PC-3 (cell line): Measurements from ENCODE around the gene NINL. TPM values are rescaled to one million over a fixed set of nuclear protein-coding genes. Genes with fewer than 3 reads are reported as not detected.

Source experiments
- ATAC-seq: fragments of 200-7000 bp; cut with Tn5 transposase; 2 replicates; pipeline ENCODE4 v1.9.1; 2020; ENCODE audit warnings: mild to moderate bottlenecking, moderate library complexity
- BruUV-seq: library from RNA; stranded (reverse); fragments of 400-500 nt; replicated peaks from 2 replicates; lab custom pipeline; 2021; lab: Mats Ljungman, UMichigan
- CTCF ChIA-PET: fragments of 300-600 bp; sonication (Branson Sonifier 250); formaldehyde crosslinking; loops from one replicate; lab custom pipeline; 2022; ENCODE audit warnings: antibody characterized with exemption; lab: Charles Lee
- POLR2A ChIA-PET: fragments of 300-600 bp; sonication (Branson Sonifier 250); formaldehyde crosslinking; loops from one replicate; lab custom pipeline; 2022; ENCODE audit warnings: antibody characterized with exemption; ENCODE audit not compliant: unreplicated experiment; lab: Charles Lee
- DNase-seq: peaks from one replicate; pipeline ENCODE4 v3.0.0-alpha.2; 2015
- H2AFZ ChIP-seq: fragments of 300-600 bp; sonication (generic); 2 replicates; pipeline ENCODE4 v1.6.0; 2016; ENCODE audit warnings: antibody characterized with exemption, low read length
- H3F3A ChIP-seq: fragments of 300-600 bp; sonication (generic); one replicate; pipeline ENCODE4 v1.6.0; 2017; ENCODE audit warnings: antibody characterized with exemption, low read length, control low read depth, mild to moderate bottlenecking; ENCODE audit not compliant: unreplicated experiment
- H3K27ac ChIP-seq: fragments of 300-600 bp; sonication (generic); 2 replicates; pipeline ENCODE4 v1.5.1; 2016; ENCODE audit warnings: mild to moderate bottlenecking, low read length
- H3K27me3 ChIP-seq: fragments of 300-600 bp; sonication (generic); 2 replicates; pipeline ENCODE4 v1.6.1; 2016; ENCODE audit warnings: low read length, mixed read lengths
- H3K36me3 ChIP-seq: fragments of 300-600 bp; sonication (generic); 2 replicates; pipeline ENCODE4 v1.6.1; 2016; ENCODE audit warnings: low read depth, mixed run types, low read length, mixed read lengths
- H3K4me1 ChIP-seq: fragments of 300-600 bp; sonication (generic); 2 replicates; pipeline ENCODE4 v1.5.1; 2016; ENCODE audit warnings: low read length; ENCODE audit not compliant: insufficient read depth
- H3K4me2 ChIP-seq: fragments of 300-600 bp; sonication (generic); 2 replicates; pipeline ENCODE4 v1.6.0; 2016; ENCODE audit warnings: low read length
- H3K4me3 ChIP-seq: fragments of 300-600 bp; sonication (generic); 2 replicates; pipeline ENCODE4 v1.5.1; 2016; ENCODE audit warnings: mild to moderate bottlenecking, low read length, mixed read lengths
- H3K79me2 ChIP-seq: fragments of 300-600 bp; sonication (generic); 2 replicates; pipeline ENCODE4 v1.6.1; 2017; ENCODE audit warnings: low read length, mixed read lengths
- H3K9ac ChIP-seq: fragments of 300-600 bp; sonication (generic); 2 replicates; pipeline ENCODE4 v1.6.0; 2016; ENCODE audit warnings: mild to moderate bottlenecking, low read length
- H3K9me2 ChIP-seq: fragments of 300-600 bp; sonication (generic); replicated peaks from 2 replicates; pipeline ENCODE4 v1.6.1; 2016; ENCODE audit warnings: mixed run types, low read length, mixed read lengths
- H3K9me3 ChIP-seq: fragments of 300-600 bp; sonication (generic); 2 replicates; pipeline ENCODE4 v1.6.1; 2016; ENCODE audit warnings: low read length, mixed read lengths
- H4K20me1 ChIP-seq: fragments of 300-600 bp; sonication (generic); 2 replicates; pipeline ENCODE4 v1.6.1; 2016; ENCODE audit warnings: low read length, mixed read lengths
- EZH2 ChIP-seq: fragments of 300-600 bp; sonication (generic); IDR thresholded peaks from one replicate; pipeline ENCODE4 v1.6.1; 2017; ENCODE audit warnings: antibody characterized with exemption, mild to moderate bottlenecking, low read length; ENCODE audit not compliant: unreplicated experiment
- EZH2phosphoT487 ChIP-seq: fragments of 300-600 bp; sonication (generic); IDR thresholded peaks from 2 replicates; pipeline ENCODE4 v1.6.1; 2018; ENCODE audit warnings: mild to moderate bottlenecking, antibody characterized with exemption, low read length, borderline replicate concordance
- intact Hi-C: fragments of 100-400 bp; cut with micrococcal nuclease; formaldehyde crosslinking; loops from 2 replicates; pipeline ENCODE4 v1.9.0; 2023
- total RNA-seq: library from RNA; depleted of rRNA; stranded (reverse); fragments of >200 nt; gene quantifications from 2 replicates; pipeline ENCODE4 v1.2.3, GENCODE V29; 2014
- TF ChIP-seq, protein P1 (sequence below): fragments of 300-600 bp; sonication (generic); conservative IDR thresholded peaks from 2 replicates; pipeline ENCODE4 v1.5.1; 2017; ENCODE audit warnings: antibody characterized with exemption, low read depth, mild to moderate bottlenecking, low read length

NINL gene
- total RNA-seq, 1 experiment from 2014 or later: 6.5 TPM

DNA sequence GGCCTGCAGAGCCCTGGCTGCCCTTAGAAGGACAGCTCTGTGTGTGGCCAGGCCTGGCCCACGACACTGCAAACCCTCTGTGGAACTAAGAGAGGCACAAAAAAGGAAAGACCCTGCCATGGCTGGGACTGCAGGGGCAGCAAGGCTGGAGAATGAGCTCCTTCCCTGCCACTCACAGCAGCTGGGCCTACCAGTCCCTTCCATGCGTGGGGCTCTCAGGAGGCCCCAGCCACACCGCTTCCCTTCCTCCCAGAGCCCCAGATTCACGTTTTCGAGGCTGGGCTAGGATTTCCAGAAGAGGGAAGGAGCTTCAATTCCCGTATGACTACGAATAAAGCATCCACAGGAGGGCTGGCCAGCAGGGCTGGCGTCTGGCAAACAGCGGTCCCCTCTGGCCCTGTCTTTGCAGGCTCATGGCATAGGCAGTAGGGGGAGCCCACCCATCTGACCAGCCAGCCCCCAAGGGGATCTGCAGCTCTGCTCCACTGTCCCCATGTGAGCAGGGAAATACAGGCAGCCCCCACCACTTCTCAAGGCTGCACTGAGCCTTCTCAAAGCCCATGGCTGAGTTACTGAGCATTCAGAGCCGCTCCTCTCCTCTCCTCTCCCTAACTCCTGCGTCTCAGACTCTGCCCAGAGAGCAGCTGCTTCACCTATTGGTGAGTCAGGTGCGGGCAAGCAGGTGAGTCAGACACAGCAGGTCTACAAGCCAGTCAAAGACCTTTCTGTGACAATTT, 53.1 kb downstream of the NINL start:
- intact Hi-C loops: no loop called here
- ChIA-PET POLR2A (no interaction called here), CTCF (interaction anchor here (0.6 kb wide), 1 partner anchor 10 kb away, joined by 3 read pairs; no protein-coding TSS in a partner anchor)
- DNase-seq (peak; percentile 87), ATAC-seq (peak; percentile 96)
- TF ChIP-seq, protein P1, sequence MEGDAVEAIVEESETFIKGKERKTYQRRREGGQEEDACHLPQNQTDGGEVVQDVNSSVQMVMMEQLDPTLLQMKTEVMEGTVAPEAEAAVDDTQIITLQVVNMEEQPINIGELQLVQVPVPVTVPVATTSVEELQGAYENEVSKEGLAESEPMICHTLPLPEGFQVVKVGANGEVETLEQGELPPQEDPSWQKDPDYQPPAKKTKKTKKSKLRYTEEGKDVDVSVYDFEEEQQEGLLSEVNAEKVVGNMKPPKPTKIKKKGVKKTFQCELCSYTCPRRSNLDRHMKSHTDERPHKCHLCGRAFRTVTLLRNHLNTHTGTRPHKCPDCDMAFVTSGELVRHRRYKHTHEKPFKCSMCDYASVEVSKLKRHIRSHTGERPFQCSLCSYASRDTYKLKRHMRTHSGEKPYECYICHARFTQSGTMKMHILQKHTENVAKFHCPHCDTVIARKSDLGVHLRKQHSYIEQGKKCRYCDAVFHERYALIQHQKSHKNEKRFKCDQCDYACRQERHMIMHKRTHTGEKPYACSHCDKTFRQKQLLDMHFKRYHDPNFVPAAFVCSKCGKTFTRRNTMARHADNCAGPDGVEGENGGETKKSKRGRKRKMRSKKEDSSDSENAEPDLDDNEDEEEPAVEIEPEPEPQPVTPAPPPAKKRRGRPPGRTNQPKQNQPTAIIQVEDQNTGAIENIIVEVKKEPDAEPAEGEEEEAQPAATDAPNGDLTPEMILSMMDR: peak; percentile 65
- no peak for TF ChIP-seq EZH2
- no peak for TF ChIP-seq EZH2phosphoT487
- Histone ChIP-seq H3K79me2 (no peaks in the 10 kb centered on the region), H3K9ac (no peak overlapping the region), H3F3A (no peaks in the 10 kb centered on the region), H3K4me3 (no peak overlapping the region), H2AFZ (peak overlapping the region; percentile 45), H3K4me1 (peaks cover 12% of the 10 kb centered on the region), H4K20me1 (no peaks in the 10 kb centered on the region), H3K9me2 (no peaks in the 10 kb centered on the region), H3K27ac (no peak overlapping the region), H3K36me3 (no peaks in the 10 kb centered on the region), H3K4me2 (peak overlapping the region; percentile 49), H3K9me3 (no peaks in the 10 kb centered on the region), H3K27me3 (no peaks in the 10 kb centered on the region)
- no TSS peak for BruUV-seq

GRCh38 chr20:25529295-25529951, 55.9 kb downstream of the NINL start:
- Histone ChIP-seq H3K9ac (no peak overlapping the region), H3F3A (no peaks in the 10 kb centered on the region), H2AFZ (no peak overlapping the region), H3K79me2 (no peaks in the 10 kb centered on the region), H3K36me3 (no peaks in the 10 kb centered on the region), H3K4me2 (no peak overlapping the region), H3K4me1 (peaks cover 27% of the 10 kb centered on the region), H3K27ac (no peak overlapping the region), H3K4me3 (no peak overlapping the region), H3K27me3 (no peaks in the 10 kb centered on the region), H3K9me2 (no peaks in the 10 kb centered on the region), H3K9me3 (no peaks in the 10 kb centered on the region), H4K20me1 (no peaks in the 10 kb centered on the region)
- intact Hi-C loops: no loop called here
- DNase-seq: no peak
- TF ChIP-seq EZH2: no peak
- TF ChIP-seq EZH2phosphoT487: no peak
- TF ChIP-seq, protein P1: no peak
- BruUV-seq: no TSS peak
- CTCF ChIA-PET: no interaction called here
- POLR2A ChIA-PET: no interaction called here
- ATAC-seq: no peak
